SW480 (cell line): Measurements from ENCODE around the gene NDUFA13.

Experiments
- DNase-seq: peaks from one replicate; pipeline ENCODE4 v3.0.0-alpha.2; 2016; ENCODE audit warnings: low spot score

NDUFA13 gene

GRCh38 chr19:19510432-19510831 lies 5.6 kb upstream of the NDUFA13 start:
- DNase-seq: no peak

GRCh38 chr19:19513682-19514081 lies 2.3 kb upstream of the NDUFA13 start:
- no peak for DNase-seq

DNA sequence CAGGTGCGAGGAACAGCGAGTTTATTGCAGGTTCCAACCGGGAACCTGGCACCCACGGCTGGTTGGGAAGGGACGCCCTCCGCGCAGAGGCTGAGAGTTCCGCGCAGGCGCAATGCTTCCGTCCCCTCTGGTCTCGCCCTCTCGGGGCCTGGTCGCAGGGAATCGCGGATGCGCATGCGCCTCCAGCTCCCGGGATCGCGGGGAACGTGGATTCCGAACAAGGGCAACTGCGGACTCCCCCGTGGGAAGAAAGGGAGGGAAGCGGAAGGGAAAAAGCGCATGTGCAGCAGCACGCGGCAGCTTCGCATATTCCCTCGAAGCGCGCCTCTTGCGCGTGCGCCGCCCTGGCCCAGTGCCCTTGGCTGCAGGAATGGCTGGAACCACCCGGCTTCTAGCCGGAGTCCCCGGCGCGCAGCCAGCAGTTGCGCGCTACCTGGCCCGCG lies 1.8 kb upstream of the NDUFA13 start:
- no peak for DNase-seq

- no peak for DNase-seq
Measured at GRCh38 chr19:19514881-19515641, 964 bp upstream of the NDUFA13 start, which contains the start of gene TSSK6. TSS of gene TSSK6 (minus strand) at chr19:19515548. CDS start at chr19:19515427, 121 bp downstream.

- no peak for DNase-seq
Measured at GRCh38 chr19:19517235-19517619, 1.2 kb downstream of the NDUFA13 start.

- no peak for DNase-seq
Measured at GRCh38 chr19:19520989-19521388, 5.0 kb downstream of the NDUFA13 start.

DNA sequence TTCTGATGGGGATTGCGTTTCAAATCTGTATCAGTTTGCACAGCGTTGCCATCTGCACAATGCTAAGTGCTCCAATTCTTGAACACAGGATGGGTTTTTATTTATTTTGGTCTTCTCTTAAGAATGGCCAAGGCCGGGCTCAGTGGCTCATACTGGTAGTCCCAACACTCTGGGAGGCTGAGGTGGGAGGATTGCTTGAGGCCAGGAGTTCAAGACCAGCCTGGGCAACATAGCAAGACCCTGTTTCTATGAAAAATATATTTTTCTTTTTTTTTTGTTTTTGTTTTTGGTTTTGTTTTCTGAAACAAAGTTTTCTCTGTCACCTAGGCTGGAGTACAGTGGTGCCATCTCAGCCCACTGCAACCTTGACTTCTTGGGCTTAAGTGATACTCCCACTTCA lies 7.2 kb downstream of the NDUFA13 start:
- DNase-seq: no peak

GRCh38 chr19:19524053-19524452 lies 8.0 kb downstream of the NDUFA13 start:
- DNase-seq: no peak

GRCh38 chr19:19525611-19526380 lies 9.8 kb downstream of the NDUFA13 start:
- DNase-seq: no peak

DNA sequence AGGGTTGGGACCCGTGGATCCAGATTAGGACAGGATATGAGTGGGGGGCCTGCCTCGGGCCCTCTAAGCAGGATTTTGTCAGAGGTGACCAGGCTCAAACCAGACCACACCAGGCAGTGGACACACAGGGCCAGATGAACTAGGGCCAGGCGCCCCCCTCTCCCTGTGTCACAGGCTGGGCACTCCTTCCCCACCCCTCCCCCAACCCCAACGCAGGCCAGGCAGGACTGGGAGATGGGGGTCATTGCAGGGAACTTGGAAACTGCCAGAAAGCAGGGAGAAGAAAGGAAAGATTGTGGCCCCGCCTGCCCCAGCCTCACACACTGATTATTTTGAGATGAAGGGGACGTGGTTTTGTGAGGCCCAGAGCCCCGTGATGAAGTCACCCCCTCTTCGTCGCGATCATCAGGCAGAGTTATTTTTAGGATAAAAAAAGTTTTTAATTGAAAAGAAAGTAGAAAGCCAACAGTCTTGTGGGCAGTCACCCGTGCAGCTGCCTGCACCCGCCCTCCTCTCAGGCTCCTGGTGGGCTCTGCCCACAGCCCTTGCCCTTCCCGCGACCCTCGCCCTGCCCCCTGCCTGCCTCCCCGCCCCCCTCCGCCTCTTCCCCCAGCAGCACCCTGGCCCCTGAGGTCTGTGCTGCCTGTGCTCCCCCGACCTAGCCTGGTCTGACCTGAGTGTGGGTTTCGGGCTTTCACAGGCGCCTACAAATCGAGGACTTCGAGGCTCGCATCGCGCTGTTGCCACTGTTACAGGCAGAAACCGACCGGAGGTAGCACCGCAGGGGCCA lies 10.8 kb downstream of the NDUFA13 start:
- DNase-seq: no peak

- no peak for DNase-seq
Measured at GRCh38 chr19:19527371-19527656, 11.3 kb downstream of the NDUFA13 start.

DNA sequence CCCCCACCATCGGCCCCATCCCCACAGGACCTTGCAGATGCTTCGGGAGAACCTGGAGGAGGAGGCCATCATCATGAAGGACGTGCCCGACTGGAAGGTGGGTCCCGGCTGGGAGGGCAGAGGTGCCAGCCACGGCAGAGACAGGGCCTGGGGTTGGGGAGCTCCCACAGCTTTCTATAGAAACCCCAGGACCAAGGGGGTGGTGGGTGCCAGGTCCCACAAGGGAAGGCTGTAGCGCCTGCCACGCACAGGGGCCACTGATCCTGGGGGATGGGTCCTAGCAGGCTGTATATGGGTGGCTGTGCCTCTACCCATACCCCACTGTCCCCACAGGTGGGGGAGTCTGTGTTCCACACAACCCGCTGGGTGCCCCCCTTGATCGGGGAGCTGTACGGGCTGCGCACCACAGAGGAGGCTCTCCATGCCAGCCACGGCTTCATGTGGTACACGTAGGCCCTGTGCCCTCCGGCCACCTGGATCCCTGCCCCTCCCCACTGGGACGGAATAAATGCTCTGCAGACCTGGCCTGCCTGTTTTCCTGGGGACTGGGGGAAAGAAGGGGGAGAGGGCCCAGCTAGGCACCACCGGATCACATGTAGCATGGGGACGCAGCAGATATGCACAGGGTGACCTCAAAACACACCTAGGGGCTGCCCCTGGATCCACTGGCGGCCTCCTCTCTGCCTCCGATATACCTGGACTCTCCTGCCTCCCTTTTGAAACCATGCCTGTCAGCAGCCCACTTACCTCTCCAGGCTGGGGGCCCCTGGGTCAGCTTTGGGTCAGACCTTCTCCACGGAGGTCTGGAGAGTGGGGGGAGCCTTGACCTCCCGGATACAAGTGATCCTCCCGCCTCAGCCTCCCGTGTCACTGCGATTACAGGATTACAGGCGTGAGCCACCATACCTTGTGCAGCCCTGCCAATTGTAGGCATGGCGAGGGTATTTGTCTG lies 11.9 kb downstream of the NDUFA13 start:
- DNase-seq: no peak

GRCh38 chr19:19528721-19529490 lies 12.9 kb downstream of the NDUFA13 start, which contains the start of gene YJEFN3:
TSS of gene YJEFN3 (plus strand) at chr19:19528911. CDS start at chr19:19528933, 22 bp downstream.
- no peak for DNase-seq

- no peak for DNase-seq
Measured at GRCh38 chr19:19529783-19530422, 13.9 kb downstream of the NDUFA13 start.

DNA sequence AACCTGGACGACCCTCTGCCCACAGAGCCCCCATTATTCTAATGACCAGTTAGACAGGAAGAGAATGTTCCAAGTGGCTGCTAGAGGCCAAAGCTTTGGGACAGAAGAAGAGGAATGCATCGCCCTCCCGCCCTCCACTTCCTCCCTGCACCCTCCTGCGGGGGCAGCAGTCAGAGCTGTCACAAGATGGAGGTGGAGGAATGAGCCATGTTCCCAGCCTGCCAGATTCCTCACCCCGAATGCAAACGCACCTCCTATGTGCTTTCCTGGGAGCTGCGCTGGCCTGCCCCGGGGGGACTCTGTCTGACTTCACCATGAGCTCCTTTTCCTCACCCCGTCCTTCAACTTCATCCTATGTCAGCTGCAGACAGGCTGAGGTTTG lies 14.4 kb downstream of the NDUFA13 start:
- no peak for DNase-seq

GRCh38 chr19:19530889-19531288 lies 14.9 kb downstream of the NDUFA13 start:
- no peak for DNase-seq

- DNase-seq: peak; percentile 44
Measured at GRCh38 chr19:19531951-19532805, 16.2 kb downstream of the NDUFA13 start.

GRCh38 chr19:19532806-19533701 lies 17.0 kb downstream of the NDUFA13 start:
- DNase-seq: no peak
